H1 (cell line): Measurements from ENCODE around the gene NXPH1. TPM values are rescaled to one million over a fixed set of nuclear protein-coding genes. Genes with fewer than 3 reads are reported as not detected.

Experiments
- CTCF ChIA-PET: fragments of 300-600 bp; sonication (Branson Sonifier 250); formaldehyde crosslinking; loops from one replicate; lab custom pipeline; 2021; ENCODE audit not compliant: partially characterized antibody; lab: Charles Lee
- POLR2A ChIA-PET: fragments of 300-600 bp; sonication (Branson Sonifier 250); formaldehyde crosslinking; loops from one replicate; lab custom pipeline; 2021; ENCODE audit warnings: inconsistent platforms; ENCODE audit not compliant: partially characterized antibody; lab: Charles Lee
- DNase-seq, 2 experiments: peaks; one replicate each; pipeline versions ENCODE4 v3.0.0 to v3.0.0-alpha.2; 2010 to 2022; ENCODE audit warnings: low spot score in 2 of 2, low read depth in 1 of 2, mixed read lengths in 1 of 2
- FAIRE-seq: peaks from 2 replicates; lab custom pipeline; 2011; peaks lifted over from hg19 to GRCh38; lab: Jason Lieb, UNC
- H2AFZ ChIP-seq: 2 replicates; pipeline ENCODE4 v1.8.1; 2012; ENCODE audit warnings: low read length, inconsistent platforms
- H2AK5ac ChIP-seq: 2 replicates; pipeline ENCODE4 v1.6.1; 2013; ENCODE audit warnings: low read depth, low read length
- H2BK120ac ChIP-seq: replicated peaks from 2 replicates; pipeline ENCODE3; 2013; ENCODE audit warnings: low read depth, low read length, inconsistent platforms
- H2BK12ac ChIP-seq: 2 replicates; pipeline ENCODE4 v1.6.1; 2013; ENCODE audit warnings: low read depth, low read length
- H2BK15ac ChIP-seq: 2 replicates; pipeline ENCODE4 v1.6.1; 2013; ENCODE audit warnings: low read length
- H2BK20ac ChIP-seq: 2 replicates; pipeline ENCODE4 v1.6.1; 2013; ENCODE audit warnings: low read length
- H2BK5ac ChIP-seq: 2 replicates; pipeline ENCODE4 v1.6.1; 2013; ENCODE audit warnings: low read depth, low read length
- H3K14ac ChIP-seq: 2 replicates; pipeline ENCODE4 v1.6.1; 2013; ENCODE audit warnings: inconsistent platforms; ENCODE audit not compliant: insufficient read length
- H3K18ac ChIP-seq: 2 replicates; pipeline ENCODE4 v1.6.1; 2013; ENCODE audit warnings: low read length; ENCODE audit errors: extremely low read depth
- H3K23ac ChIP-seq: 2 replicates; pipeline ENCODE4 v1.6.1; 2013; ENCODE audit warnings: inconsistent platforms; ENCODE audit not compliant: insufficient read length
- H3K23me2 ChIP-seq: 2 replicates; pipeline ENCODE4 v1.6.1; 2013; ENCODE audit warnings: low read depth, low read length
- H3K27ac ChIP-seq: 2 replicates; pipeline ENCODE4 v1.6.1; 2011; ENCODE audit warnings: low read depth, low read length, inconsistent platforms
- H3K27me3 ChIP-seq, 4 experiments: replicated peaks in 1 of 4; 1 replicate in 1 of 4; 2 replicates in 3 of 4; pipeline versions ENCODE4 v1.6.1 to v1.8.1; 2011 to 2013; ENCODE audit warnings: low read length in 3 of 4, mild to moderate bottlenecking in 3 of 4, inconsistent platforms in 2 of 4, mixed read lengths in 2 of 4, moderate library complexity in 1 of 4; ENCODE audit not compliant: control insufficient read depth in 3 of 4, insufficient read depth in 3 of 4; ENCODE audit errors: extremely low read depth in 1 of 4
- H3K36me3 ChIP-seq, 4 experiments: 2 replicates each; pipeline versions ENCODE4 v1.6.1 to v1.8.1; 2011 to 2013; ENCODE audit warnings: mild to moderate bottlenecking in 4 of 4, low read length in 3 of 4, moderate library complexity in 2 of 4, control low read depth in 1 of 4, inconsistent platforms in 1 of 4; ENCODE audit not compliant: insufficient read depth in 4 of 4, control insufficient read depth in 2 of 4
- H3K4ac ChIP-seq: replicated peaks from 2 replicates; pipeline ENCODE3; 2013; ENCODE audit warnings: low read length, low read depth, mixed read lengths, inconsistent platforms; ENCODE audit not compliant: insufficient read length
- H3K4me1 ChIP-seq, 4 experiments: replicated peaks in 1 of 4; 1 replicate in 1 of 4; 2 replicates in 3 of 4; pipeline versions ENCODE4 v1.6.1 to v1.8.1; 2011 to 2013; ENCODE audit warnings: low read length in 3 of 4, inconsistent platforms in 2 of 4, mixed read lengths in 1 of 4; ENCODE audit not compliant: insufficient read depth in 4 of 4, control insufficient read depth in 3 of 4
- H3K4me2 ChIP-seq, 2 experiments: 2 replicates each; pipeline versions ENCODE4 v1.6.1 to v1.8.1; 2011 to 2013; ENCODE audit warnings: low read depth in 2 of 2, low read length in 2 of 2, control low read depth in 1 of 2, inconsistent platforms in 1 of 2, mild to moderate bottlenecking in 1 of 2; ENCODE audit not compliant: insufficient read depth in 1 of 2
- H3K4me3 ChIP-seq, 4 experiments: fragments of 200-600, 300-600 bp in 1 of 4; sonication (generic), shearing (Covaris generic), sonication (Bioruptor Twin) in 1 of 4; 2 replicates each; pipeline versions ENCODE4 v1.5.1 to v1.8.1; 2011 to 2016; ENCODE audit warnings: low read length in 4 of 4, low read depth in 3 of 4, control low read depth in 2 of 4, inconsistent platforms in 2 of 4, mild to moderate bottlenecking in 2 of 4, mixed read lengths in 1 of 4, moderate library complexity in 1 of 4; ENCODE audit not compliant: insufficient read depth in 2 of 4; ENCODE audit errors: extremely low read depth in 1 of 4
- H3K56ac ChIP-seq: replicated peaks from 2 replicates; pipeline ENCODE3; 2013; ENCODE audit warnings: low read depth, mild to moderate bottlenecking, mixed read lengths, low read length, inconsistent platforms; ENCODE audit not compliant: insufficient read length
- H3K79me1 ChIP-seq: 2 replicates; pipeline ENCODE4 v1.6.1; 2013; ENCODE audit warnings: low read depth, low read length, control low read depth
- H3K79me2 ChIP-seq, 2 experiments: 2 replicates each; pipeline versions ENCODE4 v1.6.1 to v1.8.1; 2012 to 2013; ENCODE audit warnings: low read length in 2 of 2, mild to moderate bottlenecking in 2 of 2, inconsistent platforms in 1 of 2; ENCODE audit not compliant: insufficient read depth in 2 of 2, control insufficient read depth in 1 of 2
- H3K9ac ChIP-seq, 4 experiments: replicated peaks in 1 of 4; 1 replicate in 1 of 4; 2 replicates in 3 of 4; pipeline versions ENCODE4 v1.6.1 to v1.8.1; 2011 to 2013; ENCODE audit warnings: low read depth in 3 of 4, low read length in 3 of 4, control low read depth in 2 of 4, mild to moderate bottlenecking in 2 of 4, moderate library complexity in 2 of 4, inconsistent platforms in 1 of 4; ENCODE audit errors: extremely low read depth in 1 of 4
- H3K9me3 ChIP-seq, 2 experiments: 2 replicates each; pipeline versions ENCODE4 v1.6.1 to v1.8.1; 2012 to 2013; ENCODE audit warnings: mild to moderate bottlenecking in 2 of 2, moderate library complexity in 2 of 2, control low read depth in 1 of 2, inconsistent platforms in 1 of 2, low read depth in 1 of 2, low read length in 1 of 2, mixed read lengths in 1 of 2; ENCODE audit not compliant: insufficient read depth in 2 of 2
- H4K20me1 ChIP-seq, 2 experiments: replicated peaks in 1 of 2; 2 replicates each; pipeline versions ENCODE3 to v1.8.1; 2011 to 2013; ENCODE audit warnings: inconsistent platforms in 2 of 2, low read length in 2 of 2, mild to moderate bottlenecking in 1 of 2; ENCODE audit not compliant: insufficient read depth in 2 of 2, control insufficient read depth in 1 of 2
- H4K5ac ChIP-seq: 2 replicates; pipeline ENCODE4 v1.6.1; 2013; ENCODE audit warnings: low read length, low read depth, mixed read lengths, inconsistent platforms; ENCODE audit not compliant: insufficient read length
- H4K8ac ChIP-seq: 2 replicates; pipeline ENCODE4 v1.8.0; 2013; ENCODE audit warnings: mild to moderate bottlenecking, moderate library complexity, low read length, inconsistent platforms; ENCODE audit not compliant: insufficient read depth; ENCODE audit errors: extremely low read depth
- H4K91ac ChIP-seq: replicated peaks from 2 replicates; pipeline ENCODE3; 2013; ENCODE audit warnings: low read length, mixed read lengths, inconsistent platforms; ENCODE audit not compliant: insufficient read length
- ATF2 ChIP-seq: IDR thresholded peaks from 2 replicates; pipeline ENCODE4 v1.6.1; 2012; ENCODE audit warnings: low read length, inconsistent platforms
- HDAC2 ChIP-seq, 2 experiments: fragments of 300-600 bp in 1 of 2; sonication (generic) in 1 of 2; IDR thresholded peaks; 2 replicates each; pipeline ENCODE4 v1.6.1; 2011 to 2012; ENCODE audit warnings: low read depth in 2 of 2, low read length in 2 of 2, mild to moderate bottlenecking in 2 of 2, moderate library complexity in 2 of 2, borderline replicate concordance in 1 of 2, inconsistent platforms in 1 of 2
- POLR2A ChIP-seq, 2 experiments: IDR thresholded peaks; 1 replicate in 1 of 2; 2 replicates in 1 of 2; pipeline ENCODE4 v1.6.1; 2011; ENCODE audit warnings: low read depth in 2 of 2, low read length in 2 of 2, mild to moderate bottlenecking in 2 of 2; ENCODE audit errors: control extremely low read depth in 1 of 2
- SRF ChIP-seq: IDR thresholded peaks from 2 replicates; pipeline ENCODE4 v1.6.1; 2011; ENCODE audit warnings: mild to moderate bottlenecking, low read depth, low read length, moderate library complexity
- TEAD4 ChIP-seq: IDR thresholded peaks from 2 replicates; pipeline ENCODE4 v1.6.1; 2012; ENCODE audit warnings: low read depth, low read length, inconsistent platforms, mixed read lengths
- WGBS, 2 experiments: shearing (Covaris generic) in 1 of 2; methylation state at CpG; one replicate each; pipeline versions ENCODE4 v1.1.6 to v1.1.7; 2013 to 2015; ENCODE audit warnings: low lambda C conversion rate in 2 of 2, mixed read lengths in 2 of 2, inconsistent platforms in 1 of 2, low coverage in 1 of 2, missing lambda C conversion rate in 1 of 2; ENCODE audit not compliant: insufficient replicate concordance in 2 of 2, insufficient coverage in 1 of 2, insufficient read length in 1 of 2; ENCODE audit errors: extremely low coverage in 1 of 2, missing lambda C conversion rate in 1 of 2; 5-methylcytosine and 5-hydroxymethylcytosine counted together
- polyA plus RNA-seq, 7 experiments: library from polyadenylated mRNA; depleted of rRNA in 3 of 7; stranded (reverse) in 5 of 7; unstranded in 2 of 7; fragments of >200 nt in 5 of 7; fragments of 200-250 nt in 2 of 7; gene quantifications; 1 replicate in 5 of 7; 2 replicates in 1 of 7; 4 replicates in 1 of 7; pipeline versions ENCODE4 v1.2.1 to v1.2.3, GENCODE V29; 2011 to 2013; ENCODE audit warnings: missing spikeins in 2 of 7, mixed read lengths in 2 of 7
- total RNA-seq: library from RNA; stranded (reverse); fragmentation: NEBNext Ultra II Directional; extraction: Animal tissue kit (Norgen Biotek cat#: 25700); gene quantifications from 2 replicates; pipeline ENCODE4 v1.2.1, GENCODE V29; 2021
- TF ChIP-seq, protein P1 (sequence below): IDR thresholded peaks from 2 replicates; pipeline ENCODE4 v1.6.1; 2011; ENCODE audit warnings: low read depth, mild to moderate bottlenecking, low read length; ENCODE audit not compliant: insufficient read depth

NXPH1 gene
- total and polyA plus RNA-seq, 2 of the 8 experiments (the other 6 are each of a cell fraction or from before 2014, with no cell fraction given) = 0.14 to 1.0 TPM

- Histone ChIP-seq H2BK15ac (no peak overlapping the region), H3K9me3 (no peaks in the 10 kb centered on the region), H2BK20ac (no peak overlapping the region), H3K27ac (no peak overlapping the region), H3K23me2 (no peaks in the 10 kb centered on the region), H3K14ac (no peak overlapping the region), H4K8ac (no peak overlapping the region), H4K5ac (no peak overlapping the region), H3K9ac (no peak overlapping the region), H4K91ac (no peak overlapping the region), H3K79me1 (no peaks in the 10 kb centered on the region), H3K18ac (no peak overlapping the region), H4K20me1 (no peaks in the 10 kb centered on the region), H3K4ac (no peak overlapping the region), H3K27me3 (no peaks in the 10 kb centered on the region), H3K36me3 (no peaks in the 10 kb centered on the region), H2AK5ac (no peak overlapping the region), H3K4me1 (peaks cover 0 to 6% (median 6%) of the 10 kb centered on the region in 4 experiments; a peak in 6 of 7 replicates), H3K4me3 (no peak overlapping the region), H2BK5ac (no peak overlapping the region), H2AFZ (no peak overlapping the region), H3K79me2 (no peaks in the 10 kb centered on the region), H3K56ac (no peak overlapping the region), H2BK120ac (no peak overlapping the region), H3K23ac (no peak overlapping the region), H3K4me2 (no peak overlapping the region), H2BK12ac (no peak overlapping the region)
- DNase-seq = no peak
- whole genome bisulfite sequencing, 2 experiments = 78% methylated on average over 6 of the region's 6 CpGs; no CpG with 5 or more reads in 1 of the 2 experiments
- ChIA-PET POLR2A (no interaction called here), CTCF (interaction anchor here (0.6 to 1.7 kb wide), 3 partner anchors 27 to 772 kb away, joined by 3 to 6 read pairs (median 5); no protein-coding TSS in a partner anchor)
- TF ChIP-seq, protein P1, sequence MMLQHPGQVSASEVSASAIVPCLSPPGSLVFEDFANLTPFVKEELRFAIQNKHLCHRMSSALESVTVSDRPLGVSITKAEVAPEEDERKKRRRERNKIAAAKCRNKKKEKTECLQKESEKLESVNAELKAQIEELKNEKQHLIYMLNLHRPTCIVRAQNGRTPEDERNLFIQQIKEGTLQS = no peak
- TF ChIP-seq ATF2 (no peak), SRF (no peak), POLR2A (IDR thresholded peaks at IDR 0.05; ENCODE audit: control extremely low read depth in 1 of 2, low read depth in 2 of 2, low read length in 2 of 2) (no peak), HDAC2 (IDR thresholded peaks at IDR 0.05; ENCODE audit: borderline replicate concordance in 1 of 2, low read depth in 2 of 2, low read length in 2 of 2) (no peak), TEAD4 (no peak)
- no peak for FAIRE-seq
These were observed 41.9 kb upstream of the NXPH1 start for GRCh38 chr7:8391353-8392062.
